Measurements from ENCODE around the gene NINJ2. TPM values are rescaled to one million over a fixed set of nuclear protein-coding genes. Genes with fewer than 3 reads are reported as not detected.

The NINJ2 gene
- total RNA-seq, 2 donors from 2014 or later = 0.78 to 5.6 TPM

GRCh38 chr12:613996-614395, 49.2 kb downstream of the NINJ2 start:
- no peak for DNase-seq
- WGBS, 2 donors = 73 to 83% methylated on average over 5 of the region's 5 CpGs
- no peak for ATAC-seq
- Histone ChIP-seq H3K4me1 (no peaks in the 10 kb centered on the region), H3K27me3 (no peaks in the 10 kb centered on the region), H3K4me3 (no peak overlapping the region), H3K27ac (no peak overlapping the region), H3K9me3 (no peaks in the 10 kb centered on the region), H3K36me3 (replicated peaks in 1 of 2; ENCODE audit: insufficient read depth in 1 of 2, low read depth in 2 of 2) (no peaks in the 10 kb centered on the region)
- TF ChIP-seq CTCF (IDR thresholded peaks at IDR 0.05) = no peak
- no peak for TF ChIP-seq POLR2A (IDR thresholded peaks at IDR 0.05)
- intact Hi-C loops (cut with DNase I) = no loop called here

GRCh38 chr12:612886-613285, 50.4 kb downstream of the NINJ2 start:
- no peak for DNase-seq
- TF ChIP-seq CTCF (IDR thresholded peaks at IDR 0.05) = no peak
- TF ChIP-seq POLR2A (IDR thresholded peaks at IDR 0.05) = no peak
- WGBS, 2 donors = 80 to 89% methylated on average over 4 of the region's 4 CpGs
- intact Hi-C loops (cut with DNase I) = no loop called here
- no peak overlapping the region for H3K27ac ChIP-seq
- peaks cover under 1% of the 10 kb centered on the region for H3K4me1 ChIP-seq
- no peak for ATAC-seq
- no peaks in the 10 kb centered on the region for H3K36me3 ChIP-seq (replicated peaks in 1 of 2; ENCODE audit: insufficient read depth in 1 of 2, low read depth in 2 of 2)
- H3K27me3 ChIP-seq = no peaks in the 10 kb centered on the region
- no peaks in the 10 kb centered on the region for H3K9me3 ChIP-seq
- no peak overlapping the region for H3K4me3 ChIP-seq

GRCh38 chr12:612293-612692, 51.0 kb downstream of the NINJ2 start:
- H3K4me1 ChIP-seq = peaks cover 5% of the 10 kb centered on the region
- 82 to 86% methylated on average over 7 of the region's 7 CpGs for WGBS, 2 donors
- ATAC-seq = no peak
- no peaks in the 10 kb centered on the region for H3K9me3 ChIP-seq
- H3K27me3 ChIP-seq = no peaks in the 10 kb centered on the region
- no peak for TF ChIP-seq CTCF (IDR thresholded peaks at IDR 0.05)
- no peak for TF ChIP-seq POLR2A (IDR thresholded peaks at IDR 0.05)
- intact Hi-C loops (cut with DNase I) = no loop called here
- no peak overlapping the region for H3K4me3 ChIP-seq
- no peak overlapping the region for H3K27ac ChIP-seq
- DNase-seq = no peak
- H3K36me3 ChIP-seq (replicated peaks in 1 of 2; ENCODE audit: insufficient read depth in 1 of 2, low read depth in 2 of 2) = no peaks in the 10 kb centered on the region

- Histone ChIP-seq H3K4me3 (no peak overlapping the region), H3K9me3 (no peaks in the 10 kb centered on the region), H3K27ac (no peak overlapping the region), H3K4me1 (peaks cover 5% of the 10 kb centered on the region), H3K36me3 (replicated peaks in 1 of 2; ENCODE audit: insufficient read depth in 1 of 2, low read depth in 2 of 2) (no peaks in the 10 kb centered on the region), H3K27me3 (no peaks in the 10 kb centered on the region)
- 90 to 93% methylated on average over 3 of the region's 3 CpGs for WGBS, 2 donors
- no peak for TF ChIP-seq POLR2A (IDR thresholded peaks at IDR 0.05)
- no peak for TF ChIP-seq CTCF (IDR thresholded peaks at IDR 0.05)
- DNase-seq (no peak), ATAC-seq (no peak)
- intact Hi-C loops (cut with DNase I) = no loop called here
These were observed 51.5 kb downstream of the NINJ2 start for GRCh38 chr12:611721-612120.

- ATAC-seq = no peak
- H3K27ac ChIP-seq = no peak overlapping the region
- WGBS, 2 donors = 86 to 91% methylated on average over 30 to 49 of the region's 58 CpGs
- TF ChIP-seq CTCF (IDR thresholded peaks at IDR 0.05) (no peak), POLR2A (IDR thresholded peaks at IDR 0.05) (no peak)
- no peaks in the 10 kb centered on the region for H3K9me3 ChIP-seq
- no peaks in the 10 kb centered on the region for H3K27me3 ChIP-seq
- no peak overlapping the region for H3K4me3 ChIP-seq
- no peaks in the 10 kb centered on the region for H3K36me3 ChIP-seq (replicated peaks in 1 of 2; ENCODE audit: insufficient read depth in 1 of 2, low read depth in 2 of 2)
- DNase-seq = no peak
- intact Hi-C loops (cut with DNase I) = no loop called here
- peaks cover 5% of the 10 kb centered on the region for H3K4me1 ChIP-seq
These were observed 54.3 kb downstream of the NINJ2 start for GRCh38 chr12:608921-609320.

Measured in body of pancreas (tissue), 4 donors.